Measurements from ENCODE around the gene SOX1. TPM values are rescaled to one million over a fixed set of nuclear protein-coding genes. Genes with fewer than 3 reads are reported as not detected.

Gene SOX1
- total RNA-seq, 1 experiment from 2014 or later: not detected

DNA sequence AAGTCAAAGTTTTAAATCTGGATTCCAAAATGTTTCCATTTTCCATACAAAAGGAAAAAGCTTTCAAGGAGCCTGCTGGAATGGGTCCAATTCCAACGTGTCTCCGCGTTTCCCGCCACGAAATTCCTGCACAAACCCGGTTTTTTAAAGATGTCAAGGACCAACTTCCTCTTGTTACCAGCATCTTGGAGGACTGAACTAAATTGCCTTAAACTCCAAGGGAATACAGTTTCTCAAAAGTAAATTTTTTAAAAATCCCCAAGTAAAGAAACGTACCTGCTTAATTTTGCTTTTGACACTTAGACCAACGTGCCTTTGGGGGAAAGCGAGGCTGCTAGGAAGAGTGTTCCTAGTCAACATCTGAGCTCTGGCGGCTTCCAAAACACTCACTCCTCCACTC is 12.3 kb upstream of the SOX1 start:
- Mint-ChIP-seq H3K4me1 (ENCODE audit: low read depth, unreplicated experiment) (no peaks in the 10 kb centered on the region), H3K4me3 (ENCODE audit: low read depth, unreplicated experiment) (no peak overlapping the region), H3K27me3 (ENCODE audit: unreplicated experiment) (no peaks in the 10 kb centered on the region), H3K27ac (ENCODE audit: unreplicated experiment) (no peak overlapping the region), H3K9me3 (ENCODE audit: low read depth, unreplicated experiment) (no peaks in the 10 kb centered on the region), H3K36me3 (ENCODE audit: insufficient read depth, unreplicated experiment) (no peaks in the 10 kb centered on the region)
- TF ChIP-seq, protein P1, sequence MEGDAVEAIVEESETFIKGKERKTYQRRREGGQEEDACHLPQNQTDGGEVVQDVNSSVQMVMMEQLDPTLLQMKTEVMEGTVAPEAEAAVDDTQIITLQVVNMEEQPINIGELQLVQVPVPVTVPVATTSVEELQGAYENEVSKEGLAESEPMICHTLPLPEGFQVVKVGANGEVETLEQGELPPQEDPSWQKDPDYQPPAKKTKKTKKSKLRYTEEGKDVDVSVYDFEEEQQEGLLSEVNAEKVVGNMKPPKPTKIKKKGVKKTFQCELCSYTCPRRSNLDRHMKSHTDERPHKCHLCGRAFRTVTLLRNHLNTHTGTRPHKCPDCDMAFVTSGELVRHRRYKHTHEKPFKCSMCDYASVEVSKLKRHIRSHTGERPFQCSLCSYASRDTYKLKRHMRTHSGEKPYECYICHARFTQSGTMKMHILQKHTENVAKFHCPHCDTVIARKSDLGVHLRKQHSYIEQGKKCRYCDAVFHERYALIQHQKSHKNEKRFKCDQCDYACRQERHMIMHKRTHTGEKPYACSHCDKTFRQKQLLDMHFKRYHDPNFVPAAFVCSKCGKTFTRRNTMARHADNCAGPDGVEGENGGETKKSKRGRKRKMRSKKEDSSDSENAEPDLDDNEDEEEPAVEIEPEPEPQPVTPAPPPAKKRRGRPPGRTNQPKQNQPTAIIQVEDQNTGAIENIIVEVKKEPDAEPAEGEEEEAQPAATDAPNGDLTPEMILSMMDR (IDR thresholded peaks at IDR 0.05; ENCODE audit: unreplicated experiment): no peak
- intact Hi-C loops (cut with micrococcal nuclease; ENCODE audit: unreplicated experiment): no loop called here
- CTCF ChIA-PET: no interaction called here
- no peak for DNase-seq
- no TSS peak for BruUV-seq (replicated peaks)

DNA sequence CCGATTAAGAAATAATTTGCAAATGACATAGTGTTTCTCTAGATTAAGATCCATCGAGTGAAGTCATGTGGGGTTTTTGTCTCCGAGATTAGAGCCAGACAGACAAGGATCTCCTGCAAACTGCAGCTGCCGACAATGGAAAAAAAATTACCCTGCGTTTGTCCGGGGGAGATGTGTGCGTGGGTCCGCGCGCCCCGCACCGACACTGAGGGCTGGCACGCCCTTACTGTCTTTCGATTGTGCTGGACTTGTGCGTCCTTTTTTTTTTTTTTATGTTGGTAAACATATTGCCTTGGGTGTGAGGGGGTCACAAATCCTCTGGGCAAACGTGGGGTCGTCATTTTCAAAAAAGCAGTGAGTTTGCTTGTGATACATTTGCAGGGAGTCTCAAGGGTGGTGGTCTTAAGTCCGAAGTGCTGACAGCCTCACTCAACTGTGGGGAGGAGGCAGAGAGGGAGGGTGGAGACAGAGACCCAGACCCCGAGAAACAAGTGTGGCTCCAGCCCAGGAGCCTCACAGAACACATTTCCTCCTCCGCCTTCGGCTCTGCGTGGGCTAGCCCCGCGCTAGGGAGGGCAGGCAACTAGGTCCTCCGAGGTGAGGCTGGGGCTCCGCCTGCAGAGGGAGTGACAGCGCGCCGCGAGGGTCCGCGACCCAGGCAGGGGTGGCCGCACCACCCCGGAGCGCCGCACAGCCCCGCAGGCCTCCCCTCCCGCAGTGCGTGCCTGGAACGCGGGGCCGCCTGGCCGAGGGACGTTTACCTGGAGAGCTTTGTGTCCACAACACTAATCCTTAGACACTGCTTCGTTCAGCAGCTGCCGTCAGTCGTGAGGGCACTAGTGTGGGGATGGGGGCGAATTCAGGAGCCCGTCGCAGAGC is 11.7 kb upstream of the SOX1 start:
- Mint-ChIP-seq H3K36me3 (ENCODE audit: insufficient read depth, unreplicated experiment) (no peaks in the 10 kb centered on the region), H3K27ac (ENCODE audit: unreplicated experiment) (no peak overlapping the region), H3K27me3 (ENCODE audit: unreplicated experiment) (no peaks in the 10 kb centered on the region), H3K4me3 (ENCODE audit: low read depth, unreplicated experiment) (no peak overlapping the region), H3K4me1 (ENCODE audit: low read depth, unreplicated experiment) (no peaks in the 10 kb centered on the region), H3K9me3 (ENCODE audit: low read depth, unreplicated experiment) (no peaks in the 10 kb centered on the region)
- CTCF ChIA-PET: no interaction called here
- TF ChIP-seq, protein P1 (IDR thresholded peaks at IDR 0.05; ENCODE audit: unreplicated experiment): no peak
- DNase-seq: no peak
- no TSS peak for BruUV-seq (replicated peaks)
- intact Hi-C loops (cut with micrococcal nuclease; ENCODE audit: unreplicated experiment): no loop called here

DNA sequence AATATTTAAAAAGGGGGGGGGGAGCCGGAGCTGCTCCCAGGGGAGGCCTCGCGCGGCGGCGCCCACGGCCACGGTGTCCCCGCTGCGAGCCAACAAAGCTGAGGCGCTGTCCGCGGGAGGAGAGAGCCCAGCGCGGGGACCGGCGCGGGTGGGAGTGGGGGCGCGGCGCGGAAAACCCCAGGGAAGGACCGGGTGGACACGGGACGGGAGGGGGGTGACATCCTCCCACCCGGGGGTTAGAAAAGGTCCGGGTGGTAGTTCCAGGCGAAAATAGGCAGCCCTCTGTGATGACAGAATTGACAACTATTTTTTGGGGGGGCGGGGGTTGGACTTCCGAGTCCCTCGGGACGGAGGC is 11.1 kb upstream of the SOX1 start:
- H3K4me3 Mint-ChIP-seq (ENCODE audit: low read depth, unreplicated experiment): no peak overlapping the region
- intact Hi-C loops (cut with micrococcal nuclease; ENCODE audit: unreplicated experiment): no loop called here
- no peaks in the 10 kb centered on the region for H3K9me3 Mint-ChIP-seq (ENCODE audit: low read depth, unreplicated experiment)
- no peaks in the 10 kb centered on the region for H3K36me3 Mint-ChIP-seq (ENCODE audit: insufficient read depth, unreplicated experiment)
- no peaks in the 10 kb centered on the region for H3K27me3 Mint-ChIP-seq (ENCODE audit: unreplicated experiment)
- no peak overlapping the region for H3K27ac Mint-ChIP-seq (ENCODE audit: unreplicated experiment)
- no TSS peak for BruUV-seq (replicated peaks)
- CTCF ChIA-PET: no interaction called here
- no peak for DNase-seq
- TF ChIP-seq, protein P1 (IDR thresholded peaks at IDR 0.05; ENCODE audit: unreplicated experiment): no peak
- H3K4me1 Mint-ChIP-seq (ENCODE audit: low read depth, unreplicated experiment): no peaks in the 10 kb centered on the region

DNA sequence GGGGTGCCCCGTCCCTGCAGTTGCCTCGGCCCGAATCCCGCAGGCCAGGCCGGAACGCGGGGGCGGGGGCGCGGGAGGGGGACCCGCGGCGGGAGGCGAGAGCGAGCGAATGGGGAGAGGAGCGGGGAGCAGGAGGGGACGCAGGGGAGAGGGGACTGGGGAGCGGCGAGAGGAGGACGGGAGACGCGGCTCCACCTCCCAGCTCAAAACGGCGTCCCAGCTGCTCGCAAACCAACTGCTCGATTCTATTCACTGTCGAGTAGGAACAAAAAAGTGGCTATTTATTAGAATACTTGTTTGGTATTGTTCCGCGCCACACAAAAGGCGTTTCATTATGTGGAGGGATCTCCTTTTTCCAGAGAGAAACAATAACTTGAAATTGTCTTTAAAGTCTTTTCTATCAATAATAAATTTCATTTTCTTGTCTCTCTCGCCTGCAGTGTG is 10.6 kb upstream of the SOX1 start:
- Mint-ChIP-seq H3K27ac (ENCODE audit: unreplicated experiment) (no peak overlapping the region), H3K4me1 (ENCODE audit: low read depth, unreplicated experiment) (no peaks in the 10 kb centered on the region), H3K9me3 (ENCODE audit: low read depth, unreplicated experiment) (no peaks in the 10 kb centered on the region), H3K4me3 (ENCODE audit: low read depth, unreplicated experiment) (no peak overlapping the region), H3K27me3 (ENCODE audit: unreplicated experiment) (no peaks in the 10 kb centered on the region), H3K36me3 (ENCODE audit: insufficient read depth, unreplicated experiment) (no peaks in the 10 kb centered on the region)
- BruUV-seq (replicated peaks): no TSS peak
- DNase-seq: no peak
- intact Hi-C loops (cut with micrococcal nuclease; ENCODE audit: unreplicated experiment): no loop called here
- TF ChIP-seq, protein P1 (IDR thresholded peaks at IDR 0.05; ENCODE audit: unreplicated experiment): no peak
- CTCF ChIA-PET: no interaction called here
